ENCODE measurements around the gene CHD9. TPM values are rescaled to one million over a fixed set of nuclear protein-coding genes. Genes with fewer than 3 reads are reported as not detected.
"Not testable (repeated sequence)": the region's sequence is repeated elsewhere in the genome, so short reads cannot be mapped to it uniquely, and the experiment has no call there.

Gene CHD9
- polyA plus RNA-seq, 1 donor from 2014 or later = 72.3 TPM

DNA sequence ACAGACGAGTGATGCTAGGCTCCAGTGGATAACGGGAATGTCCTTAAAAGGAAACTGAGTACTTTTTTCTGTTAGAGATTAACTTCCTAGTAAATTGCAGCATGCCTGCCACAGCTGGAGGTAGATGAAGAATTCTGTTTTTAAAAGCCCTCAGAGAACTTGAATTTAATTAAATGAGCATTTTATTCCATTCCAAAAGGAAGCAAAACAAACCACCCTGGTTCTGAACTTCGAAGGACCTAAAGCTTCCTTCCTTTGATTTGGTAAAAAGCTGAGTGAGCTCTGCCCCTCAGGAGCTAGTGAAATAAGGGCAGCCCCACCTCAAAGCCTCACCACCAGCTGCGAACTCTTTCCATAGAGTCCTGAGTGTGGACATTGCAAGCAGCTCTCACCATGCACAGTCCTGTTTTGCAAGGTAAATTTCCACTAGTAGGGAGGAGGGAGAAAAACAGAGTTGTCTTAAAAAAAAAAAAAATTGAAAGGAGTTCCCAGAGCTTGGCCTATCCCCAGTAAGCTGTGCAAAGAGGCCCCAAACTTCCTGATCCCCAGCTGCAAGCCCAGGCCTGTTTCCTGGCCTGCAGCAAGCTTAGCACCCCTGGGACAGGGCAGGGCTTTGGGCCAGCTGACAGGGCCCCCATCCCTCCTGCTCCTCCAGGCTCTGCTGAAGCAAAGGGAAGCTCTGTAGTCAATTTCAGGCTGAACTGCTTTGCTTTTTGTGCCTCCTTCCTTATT is 13.3 kb upstream of the CHD9 start:
- peaks cover 0 to 2% (median 2%) of the 10 kb centered on the region in 3 donors for H3K4me1 Mint-ChIP-seq
- no peak overlapping the region for H3K4me3 Mint-ChIP-seq
- peaks cover 17% of the 10 kb centered on the region for H3K27me3 Mint-ChIP-seq
- H3K9me3 Mint-ChIP-seq = no peaks in the 10 kb centered on the region
- peaks cover 1% of the 10 kb centered on the region for H3K36me3 Mint-ChIP-seq
- no peak overlapping the region for H3K27ac Mint-ChIP-seq

GRCh38 chr16:53042235-53042701 is 12.5 kb upstream of the CHD9 start:
- no peak overlapping the region for H3K27ac Mint-ChIP-seq
- peaks cover 4% of the 10 kb centered on the region for H3K36me3 Mint-ChIP-seq
- no peak overlapping the region for H3K4me3 Mint-ChIP-seq

DNA sequence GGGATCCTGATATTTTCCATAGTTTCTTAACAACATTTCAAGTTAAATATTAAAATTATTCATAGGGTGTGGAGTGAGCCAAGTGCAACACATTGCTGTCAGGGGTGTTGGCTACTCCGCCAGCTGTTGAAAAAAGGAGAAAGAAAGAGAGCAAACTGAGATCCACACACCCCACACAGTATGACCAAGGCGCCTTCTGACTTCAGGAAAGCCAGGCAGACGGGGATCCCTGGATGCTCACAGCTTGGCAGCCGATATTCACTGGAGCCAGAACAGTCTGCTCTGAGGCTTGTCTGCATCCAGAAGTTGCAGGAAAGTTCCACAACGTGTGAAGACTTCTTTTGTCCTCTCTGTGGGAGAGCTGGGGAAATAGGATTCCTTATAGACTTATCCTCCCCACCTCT is 11.4 kb upstream of the CHD9 start:
- Mint-ChIP-seq H3K9me3 (no peaks in the 10 kb centered on the region), H3K27me3 (peaks cover 20% of the 10 kb centered on the region), H3K36me3 (peaks cover 4% of the 10 kb centered on the region), H3K4me3 (no peak overlapping the region), H3K4me1 (peaks cover 0 to 2% (median 2%) of the 10 kb centered on the region in 3 donors), H3K27ac (no peak overlapping the region)

More at GRCh38 chr16:53042235-53042701, 12.5 kb upstream of the CHD9 start:
- H3K4me1 Mint-ChIP-seq = peaks cover 0 to 2% (median 2%) of the 10 kb centered on the region in 3 donors
- H3K27me3 Mint-ChIP-seq = peaks cover 20% of the 10 kb centered on the region
- no peaks in the 10 kb centered on the region for H3K9me3 Mint-ChIP-seq

DNA sequence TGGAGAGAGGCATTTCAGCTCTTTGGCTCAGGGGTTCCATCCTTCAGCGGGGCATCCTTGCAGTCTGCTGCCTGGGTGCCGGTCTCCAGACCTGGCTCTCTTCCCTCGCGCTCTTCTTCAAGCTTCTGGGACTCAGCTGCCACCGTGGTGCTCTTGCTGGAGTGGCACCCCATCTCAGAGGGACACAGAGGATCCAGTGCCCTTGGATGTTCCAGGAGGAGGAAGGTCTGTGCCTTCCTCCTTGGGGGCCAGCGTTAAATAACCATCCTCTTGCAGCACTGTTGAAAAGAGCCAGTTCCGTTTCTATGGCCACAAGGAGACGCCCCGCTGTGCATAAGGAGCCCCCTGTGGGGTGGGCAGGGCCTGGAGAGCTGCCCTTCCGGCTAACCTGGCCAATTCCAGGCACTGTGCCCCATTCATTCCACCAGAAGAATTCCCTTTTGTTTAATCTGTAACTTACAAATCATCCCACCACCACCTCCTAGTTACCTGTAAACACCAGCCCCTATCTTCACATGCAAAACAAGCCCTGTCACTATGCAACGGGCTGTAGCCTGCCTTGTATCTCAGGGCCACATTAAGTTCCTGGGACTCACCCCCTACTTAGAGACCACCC is 10.7 kb upstream of the CHD9 start:
- Mint-ChIP-seq H3K27me3 (peaks cover 15% of the 10 kb centered on the region), H3K4me1 (peaks cover 0 to 2% (median 2%) of the 10 kb centered on the region in 3 donors), H3K36me3 (peaks cover 4% of the 10 kb centered on the region), H3K27ac (no peak overlapping the region), H3K9me3 (no peaks in the 10 kb centered on the region), H3K4me3 (no peak overlapping the region)

- Mint-ChIP-seq H3K4me1 (peaks cover 0 to 2% (median 2%) of the 10 kb centered on the region in 3 donors), H3K27me3 (peaks cover 15% of the 10 kb centered on the region), H3K27ac (no peak overlapping the region), H3K36me3 (peaks cover 4% of the 10 kb centered on the region), H3K9me3 (no peaks in the 10 kb centered on the region), H3K4me3 (no peak overlapping the region)
Measured at GRCh38 chr16:53045341-53046220, 9.2 kb upstream of the CHD9 start.

DNA sequence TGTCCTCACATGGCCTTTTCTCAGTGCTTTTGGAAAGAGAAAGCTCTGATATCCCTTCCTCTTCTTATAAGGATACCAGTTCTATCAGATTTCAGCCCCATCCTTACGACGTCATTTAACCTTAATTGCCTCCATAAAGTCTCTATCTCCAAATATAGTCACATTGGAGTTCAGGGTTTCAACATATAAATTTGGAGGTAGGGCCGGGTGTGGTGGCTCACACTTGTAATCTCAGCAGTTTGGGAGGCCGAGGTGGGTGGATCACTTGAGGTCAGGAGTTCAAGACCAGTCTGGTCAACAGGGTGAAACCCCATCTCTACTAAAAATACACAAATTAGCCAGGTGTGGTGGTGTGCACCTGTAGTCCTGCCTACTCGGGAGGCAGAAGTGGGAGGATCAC is 7.3 kb upstream of the CHD9 start:
- H3K9me3 Mint-ChIP-seq, H3K27ac Mint-ChIP-seq, H3K4me3 Mint-ChIP-seq, H3K36me3 Mint-ChIP-seq, H3K4me1 Mint-ChIP-seq: not testable (repeated sequence)
- peaks cover 15% of the 10 kb centered on the region for H3K27me3 Mint-ChIP-seq

DNA sequence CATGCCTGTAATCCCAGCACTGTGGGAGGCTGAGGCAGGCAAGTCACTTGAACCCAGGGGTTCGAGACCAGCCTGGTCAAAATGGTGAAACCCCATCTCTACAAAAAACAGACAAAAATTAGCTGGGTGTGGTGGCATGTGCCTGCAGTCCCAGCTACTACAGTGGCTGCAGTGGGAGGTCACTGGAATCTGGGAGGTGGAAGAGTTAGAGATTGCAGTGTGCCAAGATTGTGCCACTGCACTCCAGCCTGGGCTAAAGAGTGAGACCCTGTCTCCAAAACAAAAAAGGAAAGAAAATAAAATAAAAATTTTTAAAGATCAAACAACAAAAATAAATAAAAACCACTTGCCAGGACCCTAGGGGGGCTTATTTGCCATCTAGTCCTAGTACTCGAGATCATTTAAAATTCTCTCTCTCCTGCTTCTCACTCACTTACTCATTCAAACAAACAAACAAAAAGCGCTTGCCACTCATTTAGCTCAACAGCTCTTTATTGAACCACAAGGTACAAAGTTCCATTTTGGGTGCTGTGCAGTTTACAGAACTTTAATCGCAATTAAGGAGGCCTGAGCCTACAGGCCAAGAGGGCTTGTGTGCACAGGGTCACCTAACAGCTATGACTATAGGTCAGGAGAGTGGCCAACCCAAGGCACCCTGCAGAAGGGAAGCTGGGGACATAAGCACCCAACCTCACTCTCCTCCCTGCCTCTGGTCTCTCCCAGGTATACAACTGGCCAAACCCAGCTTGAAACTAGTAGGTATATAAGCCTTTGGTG is 6.5 kb upstream of the CHD9 start:
- Mint-ChIP-seq H3K36me3 (peaks cover 2% of the 10 kb centered on the region), H3K27ac (no peak overlapping the region), H3K9me3 (no peaks in the 10 kb centered on the region), H3K4me3 (no peak overlapping the region), H3K27me3 (peaks cover 10% of the 10 kb centered on the region), H3K4me1 (no peaks in the 10 kb centered on the region)

DNA sequence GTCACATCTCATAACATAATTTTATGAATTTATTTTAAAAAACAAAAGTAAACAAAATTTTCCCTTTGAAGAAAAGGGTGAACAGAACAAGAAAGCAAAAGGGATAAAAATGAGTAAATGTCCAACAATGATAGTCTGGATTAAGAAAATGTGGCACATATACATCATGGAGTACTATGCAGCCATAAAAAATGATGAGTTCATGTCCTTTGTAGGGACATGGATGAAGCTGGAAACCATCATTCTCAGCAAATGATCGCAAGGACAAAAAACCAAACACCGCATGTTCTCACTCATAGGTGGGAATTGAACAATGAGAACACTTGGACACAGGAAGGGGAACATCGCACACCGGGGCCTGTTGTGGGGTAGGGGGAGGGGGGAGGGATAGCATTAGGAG is 3.5 kb upstream of the CHD9 start:
- not testable (repeated sequence) for H3K36me3 Mint-ChIP-seq, H3K27ac Mint-ChIP-seq, H3K27me3 Mint-ChIP-seq, H3K4me3 Mint-ChIP-seq, H3K9me3 Mint-ChIP-seq
- H3K4me1 Mint-ChIP-seq = peaks cover 7 to 11% (median 8%) of the 10 kb centered on the region in 3 donors

DNA sequence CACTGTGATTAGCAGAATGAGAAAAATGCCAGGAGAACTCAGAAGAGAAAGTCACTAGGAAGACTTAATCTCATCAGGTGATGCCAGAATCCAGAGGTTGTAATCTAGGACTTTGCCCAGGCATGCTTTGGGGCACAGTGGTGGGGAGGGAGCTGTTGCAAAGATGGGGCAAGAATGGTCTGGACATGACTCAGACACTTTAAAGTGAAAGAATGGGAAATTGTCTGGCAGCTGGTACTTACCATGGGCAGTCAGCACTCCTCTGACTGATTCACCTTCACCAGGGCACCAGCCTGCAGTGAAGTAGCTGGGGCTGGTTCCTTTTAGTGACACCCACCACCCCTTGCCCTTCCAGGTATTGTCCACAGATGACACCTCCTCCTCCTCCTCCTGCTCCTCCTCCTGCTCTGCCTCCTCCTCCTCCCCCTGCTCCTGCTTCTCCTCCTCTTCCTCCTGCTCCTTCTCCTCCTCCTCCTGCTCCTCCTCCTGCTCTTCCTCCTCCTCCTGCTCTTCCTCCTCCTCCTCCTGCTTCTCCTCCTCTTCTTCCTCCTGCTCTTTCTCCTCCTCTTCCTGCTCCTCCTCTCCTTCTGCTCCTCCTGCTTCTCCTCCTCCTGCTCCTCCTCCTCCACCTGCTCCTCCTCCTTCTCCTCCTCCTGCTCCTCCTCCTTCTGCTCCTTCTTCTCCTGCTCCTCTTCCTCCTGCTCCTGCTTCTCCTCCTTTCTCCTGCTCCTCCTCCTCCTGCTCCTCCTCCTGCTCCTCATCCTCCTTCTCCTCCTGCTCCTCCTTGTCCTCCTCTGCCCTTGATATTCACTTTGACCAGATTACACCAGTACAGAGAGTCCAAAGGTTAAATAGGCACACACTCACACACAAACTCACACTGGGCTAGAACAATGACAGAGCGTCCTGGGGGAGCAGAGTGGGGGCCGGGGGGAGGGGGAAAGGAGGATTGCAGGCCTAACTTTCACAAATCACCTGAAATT is 2.0 kb upstream of the CHD9 start, which contains the start of gene CHD9NB:
CHD9NB (minus strand) TSS at position 379 of the 983 bp plus-strand sequence. CDS start 8,739 bp downstream, outside the sequence.
- peaks cover 12 to 18% (median 16%) of the 10 kb centered on the region in 3 donors for H3K4me1 Mint-ChIP-seq
- H3K27me3 Mint-ChIP-seq = no peaks in the 10 kb centered on the region
- H3K36me3 Mint-ChIP-seq = no peaks in the 10 kb centered on the region
- H3K9me3 Mint-ChIP-seq = no peaks in the 10 kb centered on the region
- peak within 1 kb of the TSS in 2 of 3 donors; percentile 64 to 77 for H3K27ac Mint-ChIP-seq
- H3K4me3 Mint-ChIP-seq = peak within 1 kb of the TSS in 3 of 4 donors; percentile 51 to 92 (median 60)

- peaks cover 25 to 28% (median 27%) of the 10 kb centered on the region in 3 donors for H3K4me1 Mint-ChIP-seq
Measured at GRCh38 chr16:53053967-53054669, 673 bp upstream of the CHD9 start.

DNA sequence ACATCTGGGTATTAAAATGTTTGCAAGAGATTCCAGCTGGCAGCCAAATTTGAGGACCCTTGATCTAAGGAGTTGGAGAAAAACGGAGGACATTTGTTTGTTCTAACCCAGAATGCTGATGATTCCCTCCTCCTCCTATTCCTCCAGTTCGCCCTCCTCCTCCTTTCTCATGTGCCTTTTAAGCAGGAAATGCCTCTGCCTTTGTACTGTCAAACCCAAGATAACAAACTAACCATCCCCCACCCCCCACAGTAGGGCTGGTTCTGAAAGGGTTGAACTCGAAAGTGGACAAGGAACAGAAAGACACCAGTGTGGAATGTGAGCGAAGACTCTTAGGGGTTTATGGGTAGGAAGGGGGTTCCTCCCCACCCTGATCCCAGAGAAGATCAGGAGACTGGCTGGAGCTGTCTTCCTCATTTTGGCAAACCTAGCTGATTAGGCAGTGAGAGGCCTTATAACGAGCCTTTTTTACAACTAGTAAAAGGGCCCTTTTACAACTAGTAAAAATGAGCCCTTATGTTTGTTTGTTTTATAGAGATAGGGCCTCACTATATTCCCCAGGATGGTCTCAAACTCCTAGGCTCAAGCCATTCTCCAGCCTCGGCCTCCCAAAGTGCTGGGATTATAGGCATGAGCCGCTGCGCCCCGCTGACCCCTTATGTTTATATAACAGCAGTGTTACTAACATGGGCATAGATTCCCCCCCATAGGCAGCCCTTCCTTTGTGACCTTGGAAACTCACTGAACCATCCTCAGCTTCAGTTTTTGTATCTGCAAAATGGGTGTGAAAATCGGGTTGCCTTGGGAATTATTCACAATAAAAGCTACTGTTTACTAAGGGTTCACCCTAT is 975 bp downstream of the CHD9 start:
- Mint-ChIP-seq H3K36me3 (no peaks in the 10 kb centered on the region), H3K4me1 (peaks cover 26 to 36% (median 33%) of the 10 kb centered on the region in 3 donors), H3K9me3 (no peaks in the 10 kb centered on the region), H3K27me3 (no peaks in the 10 kb centered on the region), H3K4me3 (peak overlapping the region; percentile 88 to 98 (median 94)), H3K27ac (peak overlapping the region; percentile 77 to 96 (median 80))

More at GRCh38 chr16:53053967-53054669, 673 bp upstream of the CHD9 start:
- H3K9me3 Mint-ChIP-seq = no peaks in the 10 kb centered on the region
- peak overlapping the region; percentile 77 to 94 (median 89) for H3K27ac Mint-ChIP-seq
- H3K4me3 Mint-ChIP-seq = peak overlapping the region; percentile 88 to 98 (median 94)
- no peaks in the 10 kb centered on the region for H3K27me3 Mint-ChIP-seq
- H3K36me3 Mint-ChIP-seq = no peaks in the 10 kb centered on the region

DNA sequence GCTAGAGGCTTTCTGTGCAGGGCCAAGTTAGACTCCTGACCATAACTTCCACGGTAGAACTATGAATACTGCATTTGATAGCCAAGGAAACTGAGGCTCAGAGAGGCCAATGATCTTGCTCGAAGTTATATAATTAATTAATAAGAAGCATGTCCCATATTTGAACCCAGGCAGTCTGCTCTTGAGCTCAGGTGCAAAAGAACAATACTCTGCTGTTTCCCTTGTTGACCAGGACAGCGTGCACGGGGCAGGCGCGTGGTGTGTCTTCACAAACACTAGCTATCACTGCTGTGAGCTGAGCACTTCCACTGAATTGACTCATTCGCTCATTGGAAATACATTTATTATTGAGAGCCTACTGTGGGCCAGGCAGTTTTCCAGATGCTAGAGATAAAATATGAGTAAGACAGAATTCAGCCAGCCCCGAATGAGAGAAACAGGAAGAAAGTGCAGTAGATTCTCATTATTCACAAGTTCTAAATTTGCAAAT is 1.6 kb downstream of the CHD9 start:
- Mint-ChIP-seq H3K36me3 (no peaks in the 10 kb centered on the region), H3K27me3 (peaks cover 2% of the 10 kb centered on the region), H3K4me1 (peaks cover 30 to 41% (median 37%) of the 10 kb centered on the region in 3 donors)

More for the DNA sequence above, 1.6 kb downstream of the CHD9 start:
- H3K27ac Mint-ChIP-seq = peak overlapping the region in 2 of 3 donors; percentile 77 to 96
- H3K4me3 Mint-ChIP-seq = peak overlapping the region in 3 of 4 donors; percentile 92 to 98 (median 96)
- H3K9me3 Mint-ChIP-seq = no peaks in the 10 kb centered on the region
